Right lobe of liver (tissue), 4 donors: Measurements from ENCODE around the gene CNOT4.

Experiments used
- CTCF ChIP-seq, 4 donors: fragments of 200-600 bp in 3 of 4; fragments of 450-650 bp in 1 of 4; IDR thresholded peaks; one replicate each; pipeline versions ENCODE4 v1.5.1 to v1.8.0; 2016 to 2022; ENCODE audit warnings: antibody characterized with exemption in 4 of 4, mild to moderate bottlenecking in 2 of 4
- POLR2A ChIP-seq: fragments of 450-650 bp; IDR thresholded peaks from one replicate; pipeline ENCODE4 v1.6.1; 2017; ENCODE audit warnings: antibody characterized with exemption, mild to moderate bottlenecking
- donor health status: DM: no; HTN: no; CAD: no.
- donor health status: DM: no; HTN: no; CAD: no.
- donor health status: DM: no; HTN: yes; CAD: no.

GRCh38 chr7:135558337-135558767, 48.5 kb upstream of the CNOT4 start:
- TF ChIP-seq CTCF (IDR thresholded peaks at IDR 0.05) (peak; percentile 41 to 56 (median 47)), POLR2A (no peak)
